22Rv1 (cell line): Measurements from ENCODE around the gene CEP20.

ENCODE experiments used
- H3K27ac ChIP-seq: fragments of 450-650 bp; 2 replicates; pipeline ENCODE4 v1.5.1; 2017
- ZFX ChIP-seq: fragments of 450-650 bp; IDR thresholded peaks from 2 replicates; pipeline ENCODE4 v1.6.1; 2017; ENCODE audit warnings: antibody characterized with exemption, borderline replicate concordance
- TF ChIP-seq, protein P1 (sequence below): fragments of 450-650 bp; IDR thresholded peaks from 2 replicates; pipeline ENCODE4 v1.5.1; 2017; ENCODE audit warnings: mild to moderate bottlenecking

The CEP20 gene

GRCh38 chr16:15881794-15882379, 6.5 kb downstream of the CEP20 start:
- no peak overlapping the region for H3K27ac ChIP-seq
- TF ChIP-seq, protein P1, sequence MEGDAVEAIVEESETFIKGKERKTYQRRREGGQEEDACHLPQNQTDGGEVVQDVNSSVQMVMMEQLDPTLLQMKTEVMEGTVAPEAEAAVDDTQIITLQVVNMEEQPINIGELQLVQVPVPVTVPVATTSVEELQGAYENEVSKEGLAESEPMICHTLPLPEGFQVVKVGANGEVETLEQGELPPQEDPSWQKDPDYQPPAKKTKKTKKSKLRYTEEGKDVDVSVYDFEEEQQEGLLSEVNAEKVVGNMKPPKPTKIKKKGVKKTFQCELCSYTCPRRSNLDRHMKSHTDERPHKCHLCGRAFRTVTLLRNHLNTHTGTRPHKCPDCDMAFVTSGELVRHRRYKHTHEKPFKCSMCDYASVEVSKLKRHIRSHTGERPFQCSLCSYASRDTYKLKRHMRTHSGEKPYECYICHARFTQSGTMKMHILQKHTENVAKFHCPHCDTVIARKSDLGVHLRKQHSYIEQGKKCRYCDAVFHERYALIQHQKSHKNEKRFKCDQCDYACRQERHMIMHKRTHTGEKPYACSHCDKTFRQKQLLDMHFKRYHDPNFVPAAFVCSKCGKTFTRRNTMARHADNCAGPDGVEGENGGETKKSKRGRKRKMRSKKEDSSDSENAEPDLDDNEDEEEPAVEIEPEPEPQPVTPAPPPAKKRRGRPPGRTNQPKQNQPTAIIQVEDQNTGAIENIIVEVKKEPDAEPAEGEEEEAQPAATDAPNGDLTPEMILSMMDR = no peak
- no peak for TF ChIP-seq ZFX

DNA sequence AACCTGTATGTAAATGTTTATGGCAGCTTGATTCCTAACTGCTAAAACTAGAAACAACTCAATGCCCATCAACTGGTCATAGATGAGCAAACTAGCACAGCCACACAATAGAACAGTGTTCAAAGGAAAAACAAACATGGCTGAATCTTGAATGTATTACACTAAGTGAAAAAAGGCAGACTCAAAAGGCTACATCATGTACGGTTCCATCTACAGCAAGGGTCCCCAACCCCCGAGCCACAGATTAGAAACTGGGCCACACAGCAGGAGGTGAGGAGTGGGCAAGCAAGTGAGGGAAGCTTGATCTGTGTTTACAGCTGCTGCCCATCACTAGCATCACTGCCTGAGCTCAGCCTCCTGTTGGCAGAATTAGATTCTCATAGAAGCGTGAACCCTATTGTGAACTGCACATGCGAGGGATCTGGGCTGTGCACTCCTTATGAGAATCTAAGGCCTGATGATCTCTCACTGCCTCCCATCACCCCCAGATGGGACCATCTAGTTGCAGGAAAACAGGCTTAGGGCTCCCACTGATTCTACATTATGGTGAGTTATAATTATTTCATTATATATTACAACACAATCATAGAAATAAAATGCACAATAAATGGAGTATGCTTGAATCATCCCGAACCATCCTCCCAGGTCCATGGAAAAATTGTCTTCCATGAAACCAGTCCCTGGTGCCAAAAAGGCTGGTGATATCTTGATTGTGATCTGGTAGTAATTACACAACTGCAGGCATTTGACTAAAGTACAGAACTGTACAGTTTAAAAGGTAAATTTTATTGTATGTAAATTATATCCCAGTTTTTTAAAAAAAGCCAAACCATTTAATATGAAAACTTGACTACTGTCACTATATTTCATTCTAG, 7.7 kb downstream of the CEP20 start:
- TF ChIP-seq, protein P1 = no peak
- TF ChIP-seq ZFX = no peak
- 0 out of 2 replicates have a peak overlapping the region, but pooled peaks have one; percentile 43 for H3K27ac ChIP-seq

GRCh38 chr16:15879255-15879811, 9.1 kb downstream of the CEP20 start:
- no peak for TF ChIP-seq ZFX
- TF ChIP-seq, protein P1 = no peak
- H3K27ac ChIP-seq = peak overlapping the region; percentile 43

DNA sequence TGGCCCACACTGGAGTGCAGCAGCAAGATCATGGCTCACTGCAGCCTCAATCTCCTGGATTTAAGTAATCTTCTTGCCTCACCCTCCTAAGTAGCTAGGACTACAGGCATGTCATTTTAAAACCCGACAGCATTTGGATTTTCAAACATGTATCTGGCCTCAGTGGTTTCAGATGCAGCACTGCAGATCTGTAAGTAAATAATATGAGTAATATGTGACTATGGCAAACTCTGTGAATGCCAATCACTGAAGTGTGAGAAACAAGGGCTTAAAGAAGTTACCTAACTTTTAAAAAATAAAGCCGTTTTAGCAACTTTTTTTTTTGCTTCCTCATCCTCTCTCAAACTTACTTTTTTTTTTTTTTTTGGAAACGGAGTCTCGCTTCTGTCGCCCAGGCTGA, 11.9 kb downstream of the CEP20 start:
- H3K27ac ChIP-seq = no peak overlapping the region
- TF ChIP-seq, protein P1 = no peak
- no peak for TF ChIP-seq ZFX

- no peak for TF ChIP-seq ZFX
- TF ChIP-seq, protein P1 = peak; percentile 74
- no peak overlapping the region for H3K27ac ChIP-seq
Measured at GRCh38 chr16:15874745-15875314, 13.6 kb downstream of the CEP20 start.

DNA sequence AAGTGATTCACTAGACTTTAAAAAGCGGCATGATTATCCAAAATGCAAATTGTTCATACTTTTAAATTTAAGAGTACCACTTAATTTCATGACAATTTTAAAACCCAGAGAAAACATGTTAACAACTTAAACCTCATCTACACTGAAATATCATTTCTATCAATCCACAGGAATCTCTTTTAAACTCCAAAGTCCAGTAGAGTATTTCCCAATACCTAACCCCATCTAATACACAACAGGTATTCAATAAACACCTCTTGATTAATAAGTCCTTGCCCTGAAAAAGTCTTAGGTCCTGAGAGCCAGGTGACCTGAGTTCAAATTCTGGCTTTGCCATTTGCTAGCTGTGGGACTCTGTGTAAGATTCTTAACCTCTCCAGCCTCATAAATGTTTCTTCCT, 14.7 kb downstream of the CEP20 start:
- TF ChIP-seq ZFX = no peak
- TF ChIP-seq, protein P1 = no peak

GRCh38 chr16:15873301-15873700, 15.1 kb downstream of the CEP20 start:
- TF ChIP-seq, protein P1 = no peak
- no peak for TF ChIP-seq ZFX
- no peak overlapping the region for H3K27ac ChIP-seq

More for the DNA sequence above, 14.7 kb downstream of the CEP20 start:
- no peak overlapping the region for H3K27ac ChIP-seq
